Stimulated activated CD8-positive, alpha-beta memory T cell treated with anti-CD3 and anti-CD28 coated beads, Interleukin-4, amount 100 ng/mL, for 24 hours (primary cell): ENCODE measurements around the gene C4BPB.
"Not testable (repeated sequence)": the region's sequence is repeated elsewhere in the genome, so short reads cannot be mapped to it uniquely, and the experiment has no call there.

ENCODE experiments used
- DNase-seq: peaks from one replicate; pipeline ENCODE4 v3.0.0-alpha.2; 2020; ENCODE audit warnings: low read depth

Gene C4BPB

GRCh38 chr1:207088701-207089626 is at the start of gene C4BPB:
TSS of gene C4BPB (plus strand) at chr1:207088860. CDS start at chr1:207089532, 672 bp downstream.
- DNase-seq, result no peak

GRCh38 chr1:207039380-207040180 is 49.1 kb upstream of the C4BPB start:
- DNase-seq, result no peak

GRCh38 chr1:207040181-207040533 is 48.5 kb upstream of the C4BPB start:
- DNase-seq, result no peak

DNA sequence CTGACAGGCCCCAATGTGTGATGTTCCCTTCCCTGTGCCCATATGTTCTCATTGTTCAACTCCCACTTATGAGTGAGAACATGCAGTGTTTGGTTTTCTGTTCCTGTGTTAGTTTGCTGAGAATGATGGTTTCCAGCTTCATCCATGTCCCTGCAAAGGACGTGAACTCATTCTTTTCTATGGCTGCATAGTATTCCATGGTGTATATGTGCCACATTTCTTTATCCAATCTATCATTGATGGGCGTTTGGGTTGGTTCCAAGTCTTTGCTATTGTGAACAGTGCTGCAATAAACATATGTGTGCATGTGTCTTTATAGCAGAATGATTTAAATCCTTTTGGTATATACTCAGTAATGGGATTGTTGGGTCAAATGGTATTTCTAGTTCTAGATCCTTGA is 47.3 kb upstream of the C4BPB start:
- DNase-seq, result not testable (repeated sequence)

DNA sequence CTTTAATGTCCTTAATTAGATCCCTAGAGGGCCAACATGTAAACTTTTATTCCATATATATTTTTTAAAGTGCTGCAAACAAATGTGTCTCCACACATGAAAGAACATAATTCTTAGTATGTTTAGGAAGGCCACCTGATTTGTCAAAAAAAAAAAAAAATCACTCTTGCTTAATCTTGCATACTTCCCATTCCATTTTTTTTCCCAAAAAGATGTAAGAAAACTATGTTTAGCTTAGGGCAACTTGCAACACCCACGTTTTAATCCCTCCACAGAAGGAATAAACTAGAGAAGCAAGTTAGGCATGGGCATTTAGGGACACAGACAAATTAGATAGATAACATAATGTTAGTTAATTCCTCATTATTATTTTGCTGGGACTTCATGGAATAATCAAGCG is 43.2 kb upstream of the C4BPB start:
- no peak for DNase-seq

DNA sequence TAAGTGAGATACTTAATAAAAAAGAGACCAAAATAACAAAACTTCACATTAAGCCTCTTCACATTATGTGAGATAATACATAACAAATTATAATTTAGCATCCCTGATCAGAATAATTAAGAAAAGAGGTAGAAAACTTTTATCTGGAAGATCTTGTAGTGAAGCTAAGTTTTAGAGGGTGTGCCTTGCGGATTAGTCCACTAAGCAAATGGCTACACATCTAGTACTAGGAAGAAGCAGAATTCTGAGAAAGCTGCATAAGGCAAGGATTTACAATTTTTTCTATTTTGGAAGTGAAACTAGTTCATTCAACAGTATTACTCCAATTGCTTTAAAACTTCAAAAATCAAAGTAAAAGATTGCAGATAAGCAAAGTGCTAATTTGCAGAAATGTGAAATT is 41.2 kb upstream of the C4BPB start:
- no peak for DNase-seq

GRCh38 chr1:207048041-207048440 is 40.6 kb upstream of the C4BPB start:
- DNase-seq, result no peak

- no peak for DNase-seq
These were observed 39.6 kb upstream of the C4BPB start for GRCh38 chr1:207049054-207049453.

- no peak for DNase-seq
These were observed 39.1 kb upstream of the C4BPB start for GRCh38 chr1:207049514-207049913.

GRCh38 chr1:207049974-207050391 is 38.7 kb upstream of the C4BPB start:
- DNase-seq, result peak; percentile 15

GRCh38 chr1:207050480-207051190 is 38.0 kb upstream of the C4BPB start:
- DNase-seq, result peak; percentile 82

GRCh38 chr1:207051191-207051943 is 37.3 kb upstream of the C4BPB start, which contains the start of gene YOD1:
TSS of gene YOD1 (minus strand) at chr1:207051208. CDS start at chr1:207051030, 178 bp downstream.
- DNase-seq, result no peak

DNA sequence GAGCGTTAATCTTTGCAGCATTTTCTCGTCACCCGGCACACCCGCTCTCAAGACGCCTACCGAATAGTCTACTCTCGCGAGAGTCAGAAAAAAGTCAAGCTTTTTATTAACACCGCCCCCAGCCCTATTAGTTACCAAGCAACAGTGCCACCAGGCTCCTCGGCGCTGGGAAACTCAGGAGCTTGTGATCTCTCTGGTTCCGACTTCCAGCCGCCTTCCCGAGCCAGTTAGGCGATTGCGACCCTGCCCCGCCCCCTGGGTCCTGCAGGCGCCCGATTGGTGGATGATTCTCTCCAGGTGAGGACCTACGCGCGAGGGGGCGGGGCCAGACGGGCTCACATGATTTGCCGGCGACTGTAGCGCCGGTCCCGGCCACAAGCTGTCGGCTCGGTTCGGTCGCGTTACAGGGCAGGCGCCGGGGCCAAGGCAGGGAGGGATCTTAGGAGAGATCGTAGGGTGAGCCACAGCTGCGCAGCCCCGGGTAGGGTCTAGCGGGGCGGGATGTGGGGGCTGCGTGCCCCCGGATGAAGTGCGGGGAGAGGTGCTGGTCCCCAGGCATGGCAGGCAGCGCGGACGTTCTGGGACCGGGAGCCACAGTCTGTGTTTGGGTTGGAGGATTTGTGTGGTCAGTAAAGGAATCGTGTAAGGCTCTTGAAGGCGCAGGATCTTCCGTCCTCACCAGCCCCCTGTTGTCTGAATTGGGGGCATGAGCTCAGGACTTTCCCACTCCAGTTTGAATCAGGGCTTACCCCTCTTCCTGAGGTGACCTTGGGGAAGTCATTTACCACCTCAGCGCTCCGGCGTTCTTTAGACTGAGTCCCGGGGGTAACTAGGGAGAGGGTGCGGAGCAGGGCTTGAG is 35.5 kb upstream of the C4BPB start, which contains the start of gene PFKFB2:
Gene PFKFB2, plus strand, starts transcription at position 365 of the 859 bp plus-strand sequence. CDS start 1,443 bp downstream, outside the sequence.
- DNase-seq, result peak; percentile 92

- no peak for DNase-seq
These were observed 34.2 kb upstream of the C4BPB start for GRCh38 chr1:207054491-207054890.

GRCh38 chr1:207055386-207056001 is 33.2 kb upstream of the C4BPB start:
- no peak for DNase-seq

DNA sequence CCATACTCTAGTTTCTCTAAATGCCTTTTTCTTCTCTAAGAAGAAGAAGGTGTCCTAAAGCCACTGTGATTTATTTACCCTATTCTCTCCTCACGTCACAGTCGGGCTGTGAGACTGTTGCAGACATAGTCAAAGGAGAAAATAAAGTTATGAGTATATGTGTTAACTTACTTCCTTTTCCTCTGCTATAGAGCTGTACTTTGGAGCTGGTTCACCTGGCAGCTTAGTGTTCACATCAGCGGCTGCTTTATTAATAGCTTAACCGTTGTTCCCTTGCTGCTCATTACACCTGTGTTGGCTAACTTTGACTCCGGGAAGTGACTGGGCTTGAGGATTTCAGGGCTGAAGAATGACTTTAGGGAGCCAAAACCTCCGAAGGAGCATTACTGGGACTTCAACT is 32.0 kb upstream of the C4BPB start:
- DNase-seq, result no peak

GRCh38 chr1:207058252-207058651 is 30.4 kb upstream of the C4BPB start:
- no peak for DNase-seq

DNA sequence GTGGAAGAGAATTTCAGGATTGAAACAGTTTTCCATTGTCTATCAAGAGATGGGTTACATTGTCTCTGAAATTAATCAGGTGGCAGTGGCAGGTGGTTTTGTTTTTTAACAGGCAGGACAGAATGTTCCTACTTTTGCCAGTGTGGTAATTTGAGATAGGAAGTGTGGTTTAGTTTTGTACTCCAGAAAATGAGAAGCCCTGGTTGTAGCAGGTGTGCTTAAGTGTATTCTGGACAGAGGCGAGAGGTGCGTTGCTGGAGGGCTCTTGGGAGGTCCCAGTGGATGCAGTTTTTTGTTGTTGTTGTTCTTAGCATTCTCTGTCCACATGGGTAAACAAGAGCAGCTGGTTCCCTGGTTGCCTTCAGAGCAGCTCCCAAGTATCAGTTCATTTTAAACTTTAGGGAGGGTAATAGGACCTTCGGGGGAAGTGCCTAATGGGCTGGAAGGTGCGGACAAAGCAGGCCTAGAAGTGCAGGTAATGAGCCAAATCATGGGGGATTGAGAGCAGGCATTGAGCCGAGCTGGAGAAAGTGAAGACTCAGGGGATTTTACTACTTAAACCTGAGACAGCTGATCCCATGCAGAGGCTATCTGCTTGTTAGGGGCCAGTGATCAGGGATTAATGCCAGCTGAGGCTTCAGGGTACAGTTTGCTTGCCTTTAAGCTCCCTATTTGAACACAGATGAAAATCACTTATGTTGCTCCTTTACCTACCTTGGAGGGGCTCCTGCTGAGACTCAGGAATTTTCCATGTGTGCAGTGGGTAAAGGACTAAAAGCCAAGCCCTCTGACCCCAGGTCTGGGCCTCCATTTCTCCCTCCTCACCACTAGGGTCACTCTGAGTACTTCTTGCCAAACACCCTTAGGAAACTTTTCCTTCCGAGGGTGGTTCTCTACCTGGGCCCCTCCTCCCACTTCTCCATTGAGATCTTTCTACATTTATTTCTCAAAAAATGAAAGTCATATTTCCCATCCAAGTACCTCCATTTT is 29.5 kb upstream of the C4BPB start:
- DNase-seq, result no peak

DNA sequence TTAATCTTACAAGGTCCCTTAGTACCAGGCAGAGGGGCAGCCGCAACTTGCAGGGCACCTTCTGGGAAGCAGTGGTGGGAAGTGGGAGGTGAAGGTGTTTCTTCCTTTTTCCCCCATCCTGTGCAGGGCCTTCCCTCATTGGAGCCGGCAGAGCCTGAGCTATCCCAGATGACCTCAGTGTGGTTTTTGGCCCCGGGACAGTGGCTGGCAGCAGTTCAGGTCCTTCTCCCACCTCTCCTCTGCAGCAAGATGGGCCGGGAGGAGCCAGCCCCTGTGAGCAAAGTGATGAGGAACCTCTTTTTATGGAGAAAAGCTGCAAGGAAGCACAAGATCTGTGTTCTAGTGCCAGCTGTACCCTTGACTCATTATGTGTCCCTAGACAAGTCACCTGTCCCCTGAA is 28.8 kb upstream of the C4BPB start:
- no peak for DNase-seq
